Measurements from ENCODE around the gene CTAGE1. TPM values are rescaled to one million over a fixed set of nuclear protein-coding genes. Genes with fewer than 3 reads are reported as not detected.
A peak's percentile ranks its signal among the peaks of the same experiment; 100 is the strongest.

Gene CTAGE1
- total RNA-seq, 1 donor, result not detected

GRCh38 chr18:22446325-22446724, 28.6 kb upstream of the CTAGE1 start:
- no peak overlapping the region for H3K27ac ChIP-seq (ENCODE audit: low read depth, low read length)
- no peak overlapping the region for H3K4me3 ChIP-seq (ENCODE audit: insufficient read depth, low read length)
- no peak overlapping the region for H2AFZ ChIP-seq (ENCODE audit: low read length)

GRCh38 chr18:22441638-22442037, 23.9 kb upstream of the CTAGE1 start:
- Histone ChIP-seq H4K20me1 (ENCODE audit: insufficient read depth, low read length) (no peaks in the 10 kb centered on the region), H3K27ac (ENCODE audit: low read depth, low read length) (no peak overlapping the region), H3K4me2 (ENCODE audit: insufficient read depth, low read length) (no peak overlapping the region), H2AFZ (ENCODE audit: low read length) (no peak overlapping the region), H3K79me2 (ENCODE audit: insufficient read depth, low read length) (no peaks in the 10 kb centered on the region), H3K36me3 (ENCODE audit: insufficient read depth, low read length) (no peaks in the 10 kb centered on the region), H3K4me1 (ENCODE audit: insufficient read depth, low read length) (peaks cover 9% of the 10 kb centered on the region), H3K4me3 (ENCODE audit: insufficient read depth, low read length) (no peak overlapping the region), H3K27me3 (ENCODE audit: insufficient read depth, low read length) (no peaks in the 10 kb centered on the region), H3K9me3 (ENCODE audit: low read depth, low read length) (no peaks in the 10 kb centered on the region)
- no peak for TF ChIP-seq CTCF (IDR thresholded peaks at IDR 0.05; ENCODE audit: extremely low read depth, low read depth, low read length)
- DNase-seq (ENCODE audit: insufficient read length, low spot score, missing footprints), result no peak

More at GRCh38 chr18:22446325-22446724, 28.6 kb upstream of the CTAGE1 start:
- H3K36me3 ChIP-seq (ENCODE audit: insufficient read depth, low read length), result no peaks in the 10 kb centered on the region
- H3K27me3 ChIP-seq (ENCODE audit: insufficient read depth, low read length), result no peaks in the 10 kb centered on the region
- DNase-seq (ENCODE audit: insufficient read length, low spot score, missing footprints), result no peak
- H3K4me2 ChIP-seq (ENCODE audit: insufficient read depth, low read length), result no peak overlapping the region
- H3K79me2 ChIP-seq (ENCODE audit: insufficient read depth, low read length), result no peaks in the 10 kb centered on the region
- no peaks in the 10 kb centered on the region for H3K4me1 ChIP-seq (ENCODE audit: insufficient read depth, low read length)
- TF ChIP-seq CTCF (IDR thresholded peaks at IDR 0.05; ENCODE audit: extremely low read depth, low read depth, low read length), result no peak
- peaks cover 2% of the 10 kb centered on the region for H3K9me3 ChIP-seq (ENCODE audit: low read depth, low read length)
- no peaks in the 10 kb centered on the region for H4K20me1 ChIP-seq (ENCODE audit: insufficient read depth, low read length)

- no peaks in the 10 kb centered on the region for H3K9me3 ChIP-seq (ENCODE audit: low read depth, low read length)
- no peak overlapping the region for H3K4me2 ChIP-seq (ENCODE audit: insufficient read depth, low read length)
- TF ChIP-seq CTCF (IDR thresholded peaks at IDR 0.05; ENCODE audit: extremely low read depth, low read depth, low read length), result no peak
- H3K4me3 ChIP-seq (ENCODE audit: insufficient read depth, low read length), result no peak overlapping the region
- peak; percentile 53 for DNase-seq (ENCODE audit: insufficient read length, low spot score, missing footprints)
- peaks cover 23% of the 10 kb centered on the region for H3K4me1 ChIP-seq (ENCODE audit: insufficient read depth, low read length)
- no peaks in the 10 kb centered on the region for H4K20me1 ChIP-seq (ENCODE audit: insufficient read depth, low read length)
- H2AFZ ChIP-seq (ENCODE audit: low read length), result no peak overlapping the region
- H3K79me2 ChIP-seq (ENCODE audit: insufficient read depth, low read length), result no peaks in the 10 kb centered on the region
- no peaks in the 10 kb centered on the region for H3K36me3 ChIP-seq (ENCODE audit: insufficient read depth, low read length)
- peak overlapping the region; percentile 21 for H3K27ac ChIP-seq (ENCODE audit: low read depth, low read length)
- H3K27me3 ChIP-seq (ENCODE audit: insufficient read depth, low read length), result no peaks in the 10 kb centered on the region
Observed at GRCh38 chr18:22439447-22439846, 21.7 kb upstream of the CTAGE1 start.

GRCh38 chr18:22436136-22436535, 18.4 kb upstream of the CTAGE1 start:
- Histone ChIP-seq H3K9me3 (ENCODE audit: low read depth, low read length) (no peaks in the 10 kb centered on the region), H3K27ac (ENCODE audit: low read depth, low read length) (peak overlapping the region; percentile 86), H3K4me3 (ENCODE audit: insufficient read depth, low read length) (no peak overlapping the region), H3K79me2 (ENCODE audit: insufficient read depth, low read length) (no peaks in the 10 kb centered on the region), H4K20me1 (ENCODE audit: insufficient read depth, low read length) (no peaks in the 10 kb centered on the region), H3K4me2 (ENCODE audit: insufficient read depth, low read length) (no peak overlapping the region), H3K27me3 (ENCODE audit: insufficient read depth, low read length) (no peaks in the 10 kb centered on the region), H3K36me3 (ENCODE audit: insufficient read depth, low read length) (no peaks in the 10 kb centered on the region), H3K4me1 (ENCODE audit: insufficient read depth, low read length) (peaks cover 41% of the 10 kb centered on the region), H2AFZ (ENCODE audit: low read length) (no peak overlapping the region)
- TF ChIP-seq CTCF (IDR thresholded peaks at IDR 0.05; ENCODE audit: extremely low read depth, low read depth, low read length), result no peak
- no peak for DNase-seq (ENCODE audit: insufficient read length, low spot score, missing footprints)
